ENCODE data around the gene TACC3.

GRCh38 chr4:1746919-1747602 is 25.7 kb downstream of the TACC3 start:
- TF ChIP-seq CTCF (IDR thresholded peaks at IDR 0.05) (no peak), POLR2A (IDR thresholded peaks at IDR 0.05) (no peak)

All from adrenal gland (tissue), 5 donors.